H9 (cell line): ENCODE measurements around the gene POLR1D. TPM values are rescaled to one million over a fixed set of nuclear protein-coding genes. Genes with fewer than 3 reads are reported as not detected.

ENCODE experiments used
- DNase-seq: peaks from one replicate; pipeline ENCODE4 v3.0.0-alpha.2; 2017
- H2AFZ ChIP-seq: one replicate; pipeline ENCODE4 v1.6.1; 2013; ENCODE audit warnings: mild to moderate bottlenecking, low read length, control low read depth, moderate library complexity
- H2AK5ac ChIP-seq: 2 replicates; pipeline ENCODE4 v1.6.1; 2013; ENCODE audit warnings: low read length, control low read depth, mixed read lengths; ENCODE audit not compliant: insufficient read length
- H2BK120ac ChIP-seq: one replicate; pipeline ENCODE4 v1.6.1; 2013; ENCODE audit warnings: low read depth, mild to moderate bottlenecking, low read length, control low read depth, inconsistent platforms; ENCODE audit not compliant: poor library complexity, severe bottlenecking
- H2BK12ac ChIP-seq: 2 replicates; pipeline ENCODE4 v1.6.1; 2013; ENCODE audit warnings: low read length, control low read depth, mixed read lengths, low read depth; ENCODE audit not compliant: insufficient read length
- H2BK15ac ChIP-seq: 2 replicates; pipeline ENCODE4 v1.6.1; 2013; ENCODE audit warnings: low read depth, low read length, control low read depth
- H2BK20ac ChIP-seq: one replicate; pipeline ENCODE4 v1.6.1; 2013; ENCODE audit warnings: low read depth, mild to moderate bottlenecking, low read length, control low read depth, inconsistent platforms; ENCODE audit not compliant: poor library complexity, severe bottlenecking
- H2BK5ac ChIP-seq: 2 replicates; pipeline ENCODE4 v1.6.1; 2013; ENCODE audit warnings: low read length, control low read depth, mixed read lengths; ENCODE audit not compliant: insufficient read length
- H3K14ac ChIP-seq: 2 replicates; pipeline ENCODE4 v1.6.1; 2013; ENCODE audit warnings: low read length, control low read depth; ENCODE audit not compliant: insufficient read depth
- H3K18ac ChIP-seq: 2 replicates; pipeline ENCODE4 v1.6.1; 2013; ENCODE audit warnings: low read depth, mild to moderate bottlenecking, mixed read lengths, low read length, control low read depth; ENCODE audit not compliant: insufficient read length
- H3K23ac ChIP-seq: 2 replicates; pipeline ENCODE4 v1.6.1; 2013; ENCODE audit warnings: low read length, control low read depth, mixed read lengths, low read depth; ENCODE audit not compliant: insufficient read length
- H3K23me2 ChIP-seq: 2 replicates; pipeline ENCODE4 v1.6.1; 2013; ENCODE audit warnings: low read depth, mild to moderate bottlenecking, mixed read lengths, low read length, control low read depth; ENCODE audit not compliant: insufficient read length, poor library complexity, severe bottlenecking
- H3K27ac ChIP-seq: 2 replicates; pipeline ENCODE4 v1.5.1; 2013; ENCODE audit warnings: low read length, control low read depth, mixed read lengths, low read depth; ENCODE audit not compliant: insufficient read length
- H3K27me3 ChIP-seq: 2 replicates; pipeline ENCODE4 v1.6.1; 2013; ENCODE audit warnings: low read length, control low read depth, inconsistent platforms; ENCODE audit not compliant: insufficient read depth
- H3K4ac ChIP-seq: 2 replicates; pipeline ENCODE4 v1.6.1; 2013; ENCODE audit warnings: low read depth, mild to moderate bottlenecking, control low read depth, inconsistent platforms, low read length, moderate library complexity
- H3K4me1 ChIP-seq: 2 replicates; pipeline ENCODE4 v1.6.1; 2013; ENCODE audit warnings: low read length, control low read depth, inconsistent platforms; ENCODE audit not compliant: insufficient read depth
- H3K4me2 ChIP-seq: 2 replicates; pipeline ENCODE4 v1.6.1; 2013; ENCODE audit warnings: low read length, control low read depth, mixed read lengths; ENCODE audit not compliant: insufficient read length, insufficient read depth
- H3K56ac ChIP-seq: 2 replicates; pipeline ENCODE4 v1.6.1; 2013; ENCODE audit warnings: low read depth, mild to moderate bottlenecking, mixed read lengths, low read length, control low read depth; ENCODE audit not compliant: insufficient read length
- H3K79me1 ChIP-seq: 2 replicates; pipeline ENCODE4 v1.6.1; 2013; ENCODE audit warnings: low read depth, mild to moderate bottlenecking, moderate library complexity, low read length, control low read depth, inconsistent platforms; ENCODE audit not compliant: insufficient read depth, poor library complexity, severe bottlenecking
- H3K79me2 ChIP-seq: 2 replicates; pipeline ENCODE4 v1.6.1; 2013; ENCODE audit warnings: low read length, control low read depth, inconsistent platforms; ENCODE audit not compliant: insufficient read depth
- H3K9ac ChIP-seq: 2 replicates; pipeline ENCODE4 v1.6.1; 2013; ENCODE audit warnings: low read length, control low read depth, mixed read lengths; ENCODE audit not compliant: insufficient read length; ENCODE audit errors: extremely low read depth
- H3K9me3 ChIP-seq: one replicate; pipeline ENCODE4 v1.6.1; 2013; ENCODE audit warnings: low read depth, low read length, inconsistent platforms; ENCODE audit not compliant: control insufficient read depth
- H3T11ph ChIP-seq: one replicate; pipeline ENCODE4 v1.6.1; 2013; ENCODE audit warnings: mild to moderate bottlenecking, low read length, control low read depth, inconsistent platforms
- H4K20me1 ChIP-seq: one replicate; pipeline ENCODE4 v1.6.1; 2013; ENCODE audit not compliant: control insufficient read depth, insufficient read length, insufficient read depth
- H4K5ac ChIP-seq: 2 replicates; pipeline ENCODE4 v1.6.1; 2013; ENCODE audit warnings: low read depth, mild to moderate bottlenecking, mixed read lengths, low read length, control low read depth; ENCODE audit not compliant: insufficient read length
- H4K8ac ChIP-seq: replicated peaks from 2 replicates; pipeline ENCODE4 v1.6.1; 2013; ENCODE audit warnings: low read length, control low read depth, mixed read lengths, low read depth; ENCODE audit not compliant: insufficient read length
- H4K91ac ChIP-seq: 2 replicates; pipeline ENCODE4 v1.6.1; 2013; ENCODE audit warnings: low read depth, mild to moderate bottlenecking, moderate library complexity, mixed read lengths, low read length, control low read depth; ENCODE audit not compliant: insufficient read length
- H3K27ac Mint-ChIP-seq, 3 experiments: 2 replicates in 2 of 3; 3 replicates in 1 of 3; pipeline ENCODE4 v1.8.0; 2020 to 2021; ENCODE audit warnings: mixed read lengths in 3 of 3, mild to moderate bottlenecking in 1 of 3, moderate library complexity in 1 of 3
- H3K27me3 Mint-ChIP-seq: 2 replicates; pipeline ENCODE4 v1.8.0; 2021; ENCODE audit warnings: low read depth, mild to moderate bottlenecking, moderate library complexity, mixed read lengths
- H3K36me3 Mint-ChIP-seq, 3 experiments: 2 replicates in 2 of 3; 3 replicates in 1 of 3; pipeline ENCODE4 v1.8.0; 2020 to 2021; ENCODE audit warnings: low read depth in 3 of 3, mixed read lengths in 3 of 3; ENCODE audit not compliant: insufficient read depth in 1 of 3
- H3K4me1 Mint-ChIP-seq, 2 experiments: 2 replicates each; pipeline ENCODE4 v1.8.0; 2020; ENCODE audit warnings: mixed read lengths in 2 of 2
- H3K4me3 Mint-ChIP-seq, 2 experiments: 2 replicates in 1 of 2; 3 replicates in 1 of 2; pipeline ENCODE4 v1.8.0; 2020 to 2021; ENCODE audit warnings: mild to moderate bottlenecking in 2 of 2, mixed read lengths in 2 of 2, moderate library complexity in 1 of 2
- H3K9me3 Mint-ChIP-seq, 2 experiments: 2 replicates in 1 of 2; 3 replicates in 1 of 2; pipeline ENCODE4 v1.8.0; 2020; ENCODE audit warnings: mild to moderate bottlenecking in 2 of 2, mixed read lengths in 2 of 2, moderate library complexity in 1 of 2
- WGBS: extraction: QIAGEN DNeasy Blood & Tissue Kit; methylation state at CpG from one replicate; pipeline ENCODE4 v1.1.7; 2013; ENCODE audit warnings: missing lambda C conversion rate, low lambda C conversion rate, mixed read lengths; ENCODE audit not compliant: insufficient read length; ENCODE audit errors: extremely low coverage; 5-methylcytosine and 5-hydroxymethylcytosine counted together
- total RNA-seq: library from RNA; stranded (reverse); gene quantifications from 2 replicates; pipeline ENCODE4 v1.2.1, GENCODE V29; 2021
- TF ChIP-seq, protein P1 (sequence below): fragments of 200-600 bp; sonication (generic); conservative IDR thresholded peaks from 3 replicates; pipeline ENCODE4 v1.8.0; 2021; ENCODE audit warnings: antibody characterized with exemption, mild to moderate bottlenecking

POLR1D gene
- total RNA-seq, 1 experiment from 2014 or later = 167 TPM

GRCh38 chr13:27638521-27638920, 16.8 kb downstream of the POLR1D start:
- Mint-ChIP-seq H3K9me3 (no peaks in the 10 kb centered on the region), H3K27ac (no peak overlapping the region), H3K27me3 (no peaks in the 10 kb centered on the region), H3K36me3 (peaks cover 0 to 5% (median 1%) of the 10 kb centered on the region in 3 experiments; a peak in 3 of 7 replicates), H3K4me1 (peaks cover 11 to 12% of the 10 kb centered on the region in 2 experiments), H3K4me3 (no peak overlapping the region)
- H3K23me2 ChIP-seq = no peaks in the 10 kb centered on the region
- no peaks in the 10 kb centered on the region for H3K79me2 ChIP-seq
- H2BK12ac ChIP-seq = no peak overlapping the region
- no peak overlapping the region for H2BK20ac ChIP-seq
- H2AK5ac ChIP-seq = no peak overlapping the region
- no peak overlapping the region for H4K8ac ChIP-seq
- H3K23ac ChIP-seq = no peak overlapping the region
- H2AFZ ChIP-seq = no peak overlapping the region
- no peaks in the 10 kb centered on the region for H3K4me1 ChIP-seq
- no peak overlapping the region for H2BK15ac ChIP-seq
- no peak overlapping the region for H4K5ac ChIP-seq
- H3K4me2 ChIP-seq = no peak overlapping the region
- no CpG with 5 or more reads among the region's 2 CpGs for WGBS
- no peaks in the 10 kb centered on the region for H3K79me1 ChIP-seq
- no peak overlapping the region for H3K27ac ChIP-seq
- no peak overlapping the region for H2BK120ac ChIP-seq
- H3T11ph ChIP-seq = no peak overlapping the region
- no peak overlapping the region for H3K9ac ChIP-seq
- H3K14ac ChIP-seq = no peak overlapping the region
- H4K91ac ChIP-seq = no peak overlapping the region
- H2BK5ac ChIP-seq = no peak overlapping the region
- no peak overlapping the region for H3K4ac ChIP-seq
- DNase-seq = no peak
- no peak overlapping the region for H3K18ac ChIP-seq
- H3K56ac ChIP-seq = no peak overlapping the region
- no peaks in the 10 kb centered on the region for H3K9me3 ChIP-seq
- H3K27me3 ChIP-seq = no peaks in the 10 kb centered on the region
- H4K20me1 ChIP-seq = no peaks in the 10 kb centered on the region
- TF ChIP-seq, protein P1, sequence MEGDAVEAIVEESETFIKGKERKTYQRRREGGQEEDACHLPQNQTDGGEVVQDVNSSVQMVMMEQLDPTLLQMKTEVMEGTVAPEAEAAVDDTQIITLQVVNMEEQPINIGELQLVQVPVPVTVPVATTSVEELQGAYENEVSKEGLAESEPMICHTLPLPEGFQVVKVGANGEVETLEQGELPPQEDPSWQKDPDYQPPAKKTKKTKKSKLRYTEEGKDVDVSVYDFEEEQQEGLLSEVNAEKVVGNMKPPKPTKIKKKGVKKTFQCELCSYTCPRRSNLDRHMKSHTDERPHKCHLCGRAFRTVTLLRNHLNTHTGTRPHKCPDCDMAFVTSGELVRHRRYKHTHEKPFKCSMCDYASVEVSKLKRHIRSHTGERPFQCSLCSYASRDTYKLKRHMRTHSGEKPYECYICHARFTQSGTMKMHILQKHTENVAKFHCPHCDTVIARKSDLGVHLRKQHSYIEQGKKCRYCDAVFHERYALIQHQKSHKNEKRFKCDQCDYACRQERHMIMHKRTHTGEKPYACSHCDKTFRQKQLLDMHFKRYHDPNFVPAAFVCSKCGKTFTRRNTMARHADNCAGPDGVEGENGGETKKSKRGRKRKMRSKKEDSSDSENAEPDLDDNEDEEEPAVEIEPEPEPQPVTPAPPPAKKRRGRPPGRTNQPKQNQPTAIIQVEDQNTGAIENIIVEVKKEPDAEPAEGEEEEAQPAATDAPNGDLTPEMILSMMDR = no peak
